ENCODE results near the gene CHAD. TPM values are rescaled to one million over a fixed set of nuclear protein-coding genes. Genes with fewer than 3 reads are reported as not detected.

Gene CHAD
- total RNA-seq, 2 experiments from 2014 or later, result not detected

DNA sequence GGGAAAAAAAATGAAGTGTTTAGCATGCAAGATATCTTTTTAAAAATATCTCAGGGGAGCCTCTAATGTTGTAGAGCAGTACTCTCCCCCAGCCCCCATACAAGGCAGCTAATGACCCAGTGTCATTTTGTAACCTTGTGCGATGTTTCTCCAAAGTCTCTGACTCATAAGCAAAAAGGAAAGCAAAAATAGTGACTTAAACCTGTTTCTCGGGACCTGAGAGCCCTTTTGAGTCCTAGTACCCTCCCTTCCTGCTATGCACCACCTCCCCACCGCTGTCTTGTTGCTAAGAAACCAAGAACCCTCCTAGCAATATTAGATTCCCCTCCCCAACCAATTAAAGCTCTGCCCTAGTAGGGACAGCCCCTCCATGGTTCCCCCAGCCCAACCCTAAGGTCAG, 42.4 kb upstream of the CHAD start:
- Histone ChIP-seq H3K4me3 (ENCODE audit: low read length) (no peak overlapping the region), H3K36me3 (ENCODE audit: insufficient read depth, low read length) (no peaks in the 10 kb centered on the region), H3K27ac (ENCODE audit: low read depth in 1 of 2, low read length in 2 of 2) (no peak overlapping the region), H3K9me3 (ENCODE audit: control insufficient read depth in 1 of 2, insufficient read depth in 1 of 2, low read length in 2 of 2) (no peaks in the 10 kb centered on the region), H3K27me3 (ENCODE audit: control insufficient read depth in 1 of 2, insufficient read depth in 2 of 2, low read length in 2 of 2) (no peaks in the 10 kb centered on the region), H3K4me1 (ENCODE audit: insufficient read depth, low read length) (peaks cover 38% of the 10 kb centered on the region)
- Mint-ChIP-seq H3K27ac (peak overlapping the region; percentile 28), H3K4me3 (peak overlapping the region; percentile 70), H3K36me3 (ENCODE audit: low read depth) (no peaks in the 10 kb centered on the region), H3K27me3 (peaks cover 5% of the 10 kb centered on the region), H3K4me1 (ENCODE audit: low read depth) (peaks cover 30% of the 10 kb centered on the region), H3K9me3 (no peaks in the 10 kb centered on the region)
- DNase-seq, result peak in 8 of 14 experiments; percentile 5 to 78 (median 38)
- ChIA-PET POLR2A (no interaction called here), CTCF (interaction anchor here (0.7 to 1.4 kb wide), 2 partner anchors 10 to 33 kb away, joined by 3 to 9 read pairs; partner anchors contain the start of gene RSAD1)
- intact Hi-C loops (cut with DNase I, micrococcal nuclease), result no loop called here
- TF ChIP-seq, protein P1, sequence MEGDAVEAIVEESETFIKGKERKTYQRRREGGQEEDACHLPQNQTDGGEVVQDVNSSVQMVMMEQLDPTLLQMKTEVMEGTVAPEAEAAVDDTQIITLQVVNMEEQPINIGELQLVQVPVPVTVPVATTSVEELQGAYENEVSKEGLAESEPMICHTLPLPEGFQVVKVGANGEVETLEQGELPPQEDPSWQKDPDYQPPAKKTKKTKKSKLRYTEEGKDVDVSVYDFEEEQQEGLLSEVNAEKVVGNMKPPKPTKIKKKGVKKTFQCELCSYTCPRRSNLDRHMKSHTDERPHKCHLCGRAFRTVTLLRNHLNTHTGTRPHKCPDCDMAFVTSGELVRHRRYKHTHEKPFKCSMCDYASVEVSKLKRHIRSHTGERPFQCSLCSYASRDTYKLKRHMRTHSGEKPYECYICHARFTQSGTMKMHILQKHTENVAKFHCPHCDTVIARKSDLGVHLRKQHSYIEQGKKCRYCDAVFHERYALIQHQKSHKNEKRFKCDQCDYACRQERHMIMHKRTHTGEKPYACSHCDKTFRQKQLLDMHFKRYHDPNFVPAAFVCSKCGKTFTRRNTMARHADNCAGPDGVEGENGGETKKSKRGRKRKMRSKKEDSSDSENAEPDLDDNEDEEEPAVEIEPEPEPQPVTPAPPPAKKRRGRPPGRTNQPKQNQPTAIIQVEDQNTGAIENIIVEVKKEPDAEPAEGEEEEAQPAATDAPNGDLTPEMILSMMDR (IDR thresholded peaks at IDR 0.05), result no peak
- peak; percentile 59 for ATAC-seq (ENCODE audit: poor library complexity)

DNA sequence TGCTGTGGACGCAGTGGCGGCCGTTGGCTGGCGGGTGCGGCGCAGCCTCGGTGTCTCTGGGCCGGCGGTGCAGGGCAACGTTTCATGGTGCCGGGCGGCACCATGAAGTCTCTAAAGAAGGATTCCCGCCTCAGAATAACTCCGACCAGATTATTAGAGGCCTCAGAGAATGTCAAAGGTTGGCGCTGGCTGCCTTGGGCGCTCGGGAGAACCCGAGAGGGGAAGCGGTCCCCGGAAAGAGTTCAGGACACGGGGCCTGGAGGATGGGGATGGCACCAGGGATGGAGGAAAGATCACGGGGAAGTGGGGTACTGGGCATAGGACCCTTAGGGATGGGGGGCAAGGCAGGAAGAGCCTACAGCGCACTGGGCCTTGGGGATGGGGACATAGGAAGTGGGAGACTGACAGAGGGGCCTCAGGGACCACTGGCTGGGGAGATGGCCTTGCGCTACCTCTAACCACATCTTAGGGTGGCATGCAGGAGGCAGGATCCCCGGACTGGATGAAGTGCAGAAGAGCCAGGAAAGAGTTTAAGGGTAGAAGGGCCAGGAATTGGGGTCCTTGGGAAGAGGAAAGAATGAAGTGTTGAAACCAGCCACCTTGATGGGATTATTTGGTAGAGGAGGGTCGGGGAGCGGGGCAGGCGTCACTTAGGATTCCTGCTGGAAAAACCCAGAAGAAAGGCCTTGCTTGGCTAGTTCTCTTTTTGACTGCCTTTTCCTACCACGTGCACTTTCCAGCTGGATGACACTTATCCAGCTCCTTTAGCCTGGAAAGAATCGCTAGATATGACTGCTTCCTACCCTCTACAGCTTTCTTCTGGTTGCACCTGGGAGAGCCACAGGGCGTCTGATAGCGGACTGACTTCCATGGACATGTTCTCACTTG, 40.1 kb upstream of the CHAD start:
- POLR2A ChIA-PET, result no interaction called here
- H3K9me3 Mint-ChIP-seq, result no peaks in the 10 kb centered on the region
- no peaks in the 10 kb centered on the region for H3K36me3 ChIP-seq (ENCODE audit: insufficient read depth, low read length)
- no peaks in the 10 kb centered on the region for H3K27me3 ChIP-seq (ENCODE audit: control insufficient read depth in 1 of 2, insufficient read depth in 2 of 2, low read length in 2 of 2)
- CTCF ChIA-PET, result interaction anchor here (1.5 kb wide), 1 partner anchor 29 kb away, joined by 8 read pairs; no protein-coding TSS in a partner anchor
- ATAC-seq (ENCODE audit: poor library complexity) (no peak), DNase-seq (no peak)
- intact Hi-C loops (cut with DNase I, micrococcal nuclease), result no loop called here
- peak overlapping the region; percentile 77 for H3K4me3 Mint-ChIP-seq
- H3K36me3 Mint-ChIP-seq (ENCODE audit: low read depth), result no peaks in the 10 kb centered on the region
- H3K4me1 ChIP-seq (ENCODE audit: insufficient read depth, low read length), result peaks cover 38% of the 10 kb centered on the region
- H3K27ac ChIP-seq (ENCODE audit: low read depth in 1 of 2, low read length in 2 of 2), result peak overlapping the region in 1 of 2 donors; percentile 36
- TF ChIP-seq, protein P1 (IDR thresholded peaks at IDR 0.05), result no peak
- H3K9me3 ChIP-seq (ENCODE audit: control insufficient read depth in 1 of 2, insufficient read depth in 1 of 2, low read length in 2 of 2), result no peaks in the 10 kb centered on the region
- H3K4me3 ChIP-seq (ENCODE audit: low read length), result peak overlapping the region; percentile 68
- H3K27me3 Mint-ChIP-seq, result peaks cover 5% of the 10 kb centered on the region
- H3K4me1 Mint-ChIP-seq (ENCODE audit: low read depth), result peaks cover 30% of the 10 kb centered on the region
- H3K27ac Mint-ChIP-seq, result peak overlapping the region; percentile 66

DNA sequence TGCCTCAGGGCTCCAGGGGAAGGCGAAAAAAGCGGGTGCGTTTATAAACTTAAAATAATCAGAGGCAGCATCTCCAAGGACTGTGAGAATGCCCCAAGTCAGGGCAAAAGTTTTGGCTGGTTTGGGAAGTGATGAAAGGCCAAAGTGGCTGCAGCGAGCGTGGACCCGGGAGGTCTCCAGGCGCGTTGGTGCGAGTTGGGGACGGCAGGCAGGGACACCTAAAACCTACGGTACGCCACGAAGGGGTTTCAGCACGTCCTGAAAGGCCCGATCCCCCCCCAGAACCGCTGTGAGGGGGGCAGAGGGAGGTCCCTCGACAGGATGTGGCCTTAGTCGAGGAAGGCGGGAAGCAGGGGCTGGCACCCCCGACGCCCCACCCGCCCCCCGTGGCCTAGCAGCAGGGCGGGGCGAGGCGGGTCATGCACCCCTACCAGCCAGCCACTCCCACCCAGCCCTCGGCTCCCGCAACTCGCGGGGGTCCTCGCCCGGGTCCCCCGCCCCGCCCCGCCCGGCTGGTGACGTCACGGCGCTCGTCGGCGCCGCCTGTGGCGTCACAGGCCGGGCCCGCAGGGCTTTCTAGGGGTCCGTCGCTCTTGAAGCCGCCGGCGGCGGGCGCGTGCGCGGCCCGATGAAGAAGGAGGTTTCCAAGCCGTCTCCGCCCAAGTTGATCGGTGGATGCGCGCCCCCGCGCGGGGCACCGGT, 39.3 kb upstream of the CHAD start, which contains the start of gene MYCBPAP:
MYCBPAP (plus strand) TSS at position 569 of the 702 bp plus-strand sequence. CDS start 236 bp downstream, outside the sequence.
- TF ChIP-seq, protein P1 (IDR thresholded peaks at IDR 0.05), result no peak
- intact Hi-C loops (cut with DNase I, micrococcal nuclease), result no loop called here

More for the DNA sequence above, 39.3 kb upstream of the CHAD start, which contains the start of gene MYCBPAP:
- Histone ChIP-seq H3K4me1 (ENCODE audit: insufficient read depth, low read length) (peaks cover 38% of the 10 kb centered on the region), H3K27me3 (ENCODE audit: control insufficient read depth in 1 of 2, insufficient read depth in 2 of 2, low read length in 2 of 2) (no peaks in the 10 kb centered on the region), H3K9me3 (ENCODE audit: control insufficient read depth in 1 of 2, insufficient read depth in 1 of 2, low read length in 2 of 2) (no peaks in the 10 kb centered on the region), H3K36me3 (ENCODE audit: insufficient read depth, low read length) (no peaks in the 10 kb centered on the region), H3K27ac (ENCODE audit: low read depth in 1 of 2, low read length in 2 of 2) (peak within 1 kb of the TSS in 1 of 2 donors; percentile 36), H3K4me3 (ENCODE audit: low read length) (peak within 1 kb of the TSS; percentile 68)
- ATAC-seq (ENCODE audit: poor library complexity) (peak; percentile 69), DNase-seq (peak; percentile 26 to 90 (median 72))
- Mint-ChIP-seq H3K9me3 (no peaks in the 10 kb centered on the region), H3K27me3 (peaks cover 5% of the 10 kb centered on the region), H3K4me1 (ENCODE audit: low read depth) (peaks cover 30% of the 10 kb centered on the region), H3K36me3 (ENCODE audit: low read depth) (no peaks in the 10 kb centered on the region), H3K27ac (peak within 1 kb of the TSS; percentile 66), H3K4me3 (peak within 1 kb of the TSS; percentile 88)
- ChIA-PET POLR2A (no interaction called here), CTCF (no interaction called here)

Data from CD4-positive, alpha-beta T cell (primary cell).